ENCODE data around the gene EXOC3L1.

The EXOC3L1 gene

GRCh38 chr16:67216612-67217490 lies 26.9 kb upstream of the EXOC3L1 start:
- DNase-seq, result no peak

DNA sequence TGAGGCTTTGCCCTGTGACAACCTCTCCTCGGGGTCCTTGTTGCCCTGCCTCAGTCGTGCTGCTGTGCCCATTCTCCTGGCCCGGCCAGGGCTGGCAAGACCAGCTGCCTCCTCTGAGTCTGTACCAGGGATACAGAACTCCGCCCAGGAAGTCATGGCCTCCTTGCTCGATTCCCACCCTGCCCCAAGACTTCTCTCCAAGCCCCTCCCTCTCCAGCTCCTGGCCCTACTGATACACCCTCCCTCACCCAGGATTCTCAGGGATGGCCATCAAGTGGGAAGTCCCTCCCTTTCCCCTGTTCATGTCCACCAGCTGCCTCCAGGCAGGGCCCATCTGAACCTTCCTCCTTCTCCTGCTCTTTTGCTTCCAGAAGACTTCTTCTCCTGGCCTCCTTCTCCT lies 25.8 kb upstream of the EXOC3L1 start:
- no peak for DNase-seq

- DNase-seq, result no peak
Measured at GRCh38 chr16:67213197-67214019, 23.5 kb upstream of the EXOC3L1 start.

DNA sequence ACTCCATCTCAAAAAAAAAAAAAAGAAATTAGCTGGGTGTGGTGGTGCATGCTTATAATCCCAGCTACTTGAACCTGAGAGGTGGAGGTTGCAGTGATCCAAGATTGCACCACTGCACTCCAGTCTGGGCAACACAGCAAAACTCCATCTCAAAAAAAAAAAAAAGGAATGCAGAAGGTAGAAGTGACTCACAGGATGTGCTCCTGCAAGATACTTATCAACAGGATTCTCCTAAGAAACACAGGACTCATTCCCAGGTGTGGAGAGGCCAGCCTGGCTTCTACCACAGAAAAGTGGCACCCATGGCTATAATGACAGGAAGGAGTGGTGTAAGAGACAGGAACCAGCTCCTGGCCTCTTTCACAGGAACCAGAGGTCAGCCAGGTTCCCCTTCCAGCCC lies 22.8 kb upstream of the EXOC3L1 start:
- no peak for DNase-seq

DNA sequence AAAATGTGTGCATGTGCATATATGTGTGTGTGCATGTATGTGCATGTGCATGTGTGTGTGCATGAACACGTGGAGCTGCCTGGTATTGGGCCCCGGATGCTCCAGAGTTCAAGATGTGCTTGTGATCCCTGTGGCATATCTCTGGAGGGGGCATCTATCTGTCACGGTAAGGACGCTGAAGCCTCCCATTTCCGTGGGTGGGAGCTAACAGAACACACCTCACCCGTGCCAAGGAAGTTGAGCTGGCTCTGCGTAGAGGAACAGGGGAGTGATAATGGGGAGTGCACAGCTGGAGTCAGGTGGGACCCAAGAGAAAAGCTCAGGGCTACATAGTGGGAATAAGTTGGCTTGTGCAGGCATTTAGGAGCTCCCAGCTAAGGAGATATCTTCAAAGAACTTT lies 21.7 kb upstream of the EXOC3L1 start:
- no peak for DNase-seq

DNA sequence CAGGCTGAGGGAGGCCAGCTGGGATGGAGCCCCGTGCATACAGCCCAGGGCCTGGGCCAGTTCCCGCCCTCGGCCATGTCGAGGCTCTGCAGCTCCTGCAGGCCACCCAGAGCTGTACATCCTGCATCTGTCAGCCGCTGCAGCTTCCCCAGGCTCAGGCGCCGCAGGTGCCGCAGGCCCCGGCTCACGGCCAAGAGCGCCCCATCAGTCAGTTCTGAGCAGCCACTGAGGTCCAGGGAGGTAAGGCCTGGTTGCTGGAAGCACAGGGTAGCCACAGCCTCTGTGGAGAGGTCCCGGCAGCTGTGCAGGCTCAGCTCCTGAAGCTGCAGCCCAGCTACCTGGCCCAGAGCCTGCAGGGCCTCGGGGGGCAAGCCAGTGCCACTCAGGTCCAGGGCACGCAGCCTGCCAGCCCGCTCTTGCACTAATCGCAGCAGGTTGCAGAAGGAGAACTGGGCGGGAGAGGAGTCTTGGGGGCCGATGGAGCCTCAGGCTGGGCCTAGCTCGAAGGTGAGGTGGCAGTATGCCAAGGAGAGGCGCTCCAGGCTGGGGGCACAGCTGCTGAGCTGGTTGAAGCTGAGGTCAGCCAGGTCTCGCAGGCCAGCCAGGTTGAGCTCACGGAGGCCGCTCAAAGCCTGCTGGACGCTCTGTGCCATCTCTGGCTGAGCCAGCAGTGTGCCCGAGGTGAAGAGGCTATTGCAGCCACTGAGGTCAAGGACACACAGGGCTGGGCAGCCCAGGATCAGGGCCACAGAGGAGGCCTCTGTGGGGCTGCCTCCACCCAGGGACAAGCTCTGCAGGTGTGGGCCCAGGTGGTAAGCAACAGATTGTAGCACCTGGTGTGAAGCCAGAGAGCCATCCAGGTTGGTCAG lies 20.4 kb upstream of the EXOC3L1 start:
- DNase-seq, result no peak

- DNase-seq, result no peak
Measured at GRCh38 chr16:67209565-67209964, 19.6 kb upstream of the EXOC3L1 start.

- no peak for DNase-seq
Measured at GRCh38 chr16:67208154-67208896, 18.4 kb upstream of the EXOC3L1 start.

- no peak for DNase-seq
Measured at GRCh38 chr16:67207249-67208091, 17.5 kb upstream of the EXOC3L1 start.

DNA sequence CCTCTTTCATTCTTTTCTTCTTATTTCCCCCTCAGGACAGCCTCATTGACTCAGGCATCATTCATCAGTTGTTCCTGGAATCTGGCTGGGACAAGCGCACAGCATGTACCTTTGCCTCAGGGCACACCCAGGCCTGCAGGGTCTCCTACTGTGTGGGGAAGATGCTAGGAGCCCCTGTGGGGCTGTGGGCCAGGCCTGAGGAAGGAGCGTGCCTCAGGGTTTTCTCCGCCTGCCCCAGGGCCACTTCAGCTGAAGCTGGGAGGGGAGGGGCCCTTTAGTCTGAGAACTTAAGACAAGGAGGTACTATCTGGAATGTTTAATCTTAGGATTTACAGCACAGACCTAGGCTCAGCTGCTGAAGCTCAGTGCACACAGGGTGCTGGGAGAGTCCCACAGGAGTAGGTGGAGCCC lies 16.9 kb upstream of the EXOC3L1 start:
- DNase-seq, result no peak

DNA sequence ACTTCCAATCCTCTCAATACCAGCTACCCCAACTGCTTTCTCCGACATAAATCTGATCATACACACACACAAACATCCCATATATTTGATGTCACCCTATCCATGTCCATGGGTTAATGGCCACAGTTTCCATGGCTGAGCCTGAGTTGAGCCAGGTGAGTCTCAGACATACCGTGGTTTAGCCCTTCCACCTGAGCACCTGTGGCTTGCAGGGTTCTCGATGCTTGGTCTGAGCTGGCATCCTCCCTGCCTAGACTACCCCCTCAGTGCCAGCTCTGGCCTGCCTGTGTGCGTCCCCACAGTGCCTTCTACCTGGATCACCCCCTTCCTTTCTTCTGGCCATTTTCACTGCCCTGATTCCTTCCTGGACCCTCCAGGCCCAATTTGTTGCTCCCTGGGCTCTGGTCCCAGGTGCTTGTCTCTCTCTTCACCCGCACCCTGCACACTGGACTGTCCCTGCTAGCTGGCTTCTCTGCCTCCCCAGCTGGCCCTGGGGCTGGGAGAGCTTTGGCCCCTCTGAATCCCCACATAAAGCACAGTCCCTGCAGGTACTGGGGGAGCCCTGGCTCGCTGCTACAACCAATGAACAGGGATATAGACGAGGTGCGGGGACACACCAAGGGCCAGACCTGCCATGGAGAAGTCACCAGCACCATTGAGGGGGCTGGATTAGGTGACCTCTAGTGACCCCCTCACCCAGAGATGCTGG lies 16.3 kb upstream of the EXOC3L1 start:
- no peak for DNase-seq

DNA sequence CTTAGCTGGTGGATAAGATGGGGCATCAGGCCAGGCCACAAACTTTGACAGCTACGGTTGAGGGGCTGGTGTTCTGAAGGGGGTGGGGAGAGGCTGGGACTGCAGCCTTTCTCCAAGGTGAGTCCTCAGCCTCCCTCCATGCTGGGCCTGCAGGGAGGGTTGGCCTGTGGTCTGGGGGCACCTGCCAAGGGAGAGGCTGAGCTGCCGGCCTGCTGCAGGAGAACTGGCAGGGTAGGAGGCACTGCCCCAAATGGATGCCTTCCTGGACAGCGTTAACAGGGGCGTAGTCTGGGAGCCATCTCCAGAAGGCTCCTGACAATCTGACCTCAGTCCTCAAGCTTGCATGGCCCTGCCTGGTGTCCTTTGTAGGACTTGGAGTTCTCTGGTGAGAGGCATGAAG lies 14.1 kb upstream of the EXOC3L1 start:
- DNase-seq, result no peak

DNA sequence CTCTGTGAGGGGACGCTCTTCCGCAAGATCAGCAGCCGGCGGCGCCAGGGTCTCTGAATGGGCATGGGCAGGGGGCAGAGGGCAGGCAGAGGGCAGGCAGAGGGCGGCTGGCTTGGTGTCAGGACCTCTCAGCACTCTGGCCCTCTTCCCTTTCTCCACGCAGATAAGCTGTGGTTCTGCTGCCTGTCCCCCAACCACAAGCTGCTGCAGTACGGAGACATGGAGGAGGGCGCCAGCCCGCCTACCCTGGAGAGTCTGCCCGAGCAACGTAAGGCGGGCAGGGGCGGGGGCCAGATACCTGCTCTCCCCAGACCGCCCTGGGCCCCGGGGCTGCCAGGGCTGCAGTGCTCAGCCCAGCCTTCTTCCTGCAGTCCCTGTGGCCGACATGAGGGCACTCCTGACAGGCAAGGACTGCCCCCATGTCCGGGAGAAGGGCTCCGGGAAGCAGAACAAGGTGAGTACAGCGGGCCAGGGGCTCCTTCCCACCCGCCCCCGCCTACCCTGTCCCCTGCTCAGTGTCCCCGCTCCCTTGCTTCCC lies 13.1 kb upstream of the EXOC3L1 start:
- no peak for DNase-seq

DNA sequence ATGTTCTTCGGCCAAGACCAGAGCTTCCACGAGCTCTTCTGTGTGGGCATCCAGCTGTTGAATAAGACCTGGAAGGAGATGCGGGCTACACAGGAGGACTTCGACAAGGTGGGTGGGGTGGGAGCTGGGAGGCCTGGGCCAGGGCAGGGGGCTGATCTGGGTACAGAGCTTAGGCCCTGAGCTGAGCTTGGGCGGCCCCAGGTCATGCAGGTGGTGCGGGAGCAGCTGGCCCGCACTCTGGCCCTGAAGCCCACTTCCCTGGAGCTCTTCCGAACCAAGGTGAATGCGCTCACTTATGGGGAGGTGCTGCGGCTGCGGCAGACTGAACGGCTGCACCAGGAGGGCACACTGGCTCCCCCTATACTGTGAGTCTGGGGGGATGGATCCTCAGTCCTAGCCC lies 12.5 kb upstream of the EXOC3L1 start:
- DNase-seq, result no peak

DNA sequence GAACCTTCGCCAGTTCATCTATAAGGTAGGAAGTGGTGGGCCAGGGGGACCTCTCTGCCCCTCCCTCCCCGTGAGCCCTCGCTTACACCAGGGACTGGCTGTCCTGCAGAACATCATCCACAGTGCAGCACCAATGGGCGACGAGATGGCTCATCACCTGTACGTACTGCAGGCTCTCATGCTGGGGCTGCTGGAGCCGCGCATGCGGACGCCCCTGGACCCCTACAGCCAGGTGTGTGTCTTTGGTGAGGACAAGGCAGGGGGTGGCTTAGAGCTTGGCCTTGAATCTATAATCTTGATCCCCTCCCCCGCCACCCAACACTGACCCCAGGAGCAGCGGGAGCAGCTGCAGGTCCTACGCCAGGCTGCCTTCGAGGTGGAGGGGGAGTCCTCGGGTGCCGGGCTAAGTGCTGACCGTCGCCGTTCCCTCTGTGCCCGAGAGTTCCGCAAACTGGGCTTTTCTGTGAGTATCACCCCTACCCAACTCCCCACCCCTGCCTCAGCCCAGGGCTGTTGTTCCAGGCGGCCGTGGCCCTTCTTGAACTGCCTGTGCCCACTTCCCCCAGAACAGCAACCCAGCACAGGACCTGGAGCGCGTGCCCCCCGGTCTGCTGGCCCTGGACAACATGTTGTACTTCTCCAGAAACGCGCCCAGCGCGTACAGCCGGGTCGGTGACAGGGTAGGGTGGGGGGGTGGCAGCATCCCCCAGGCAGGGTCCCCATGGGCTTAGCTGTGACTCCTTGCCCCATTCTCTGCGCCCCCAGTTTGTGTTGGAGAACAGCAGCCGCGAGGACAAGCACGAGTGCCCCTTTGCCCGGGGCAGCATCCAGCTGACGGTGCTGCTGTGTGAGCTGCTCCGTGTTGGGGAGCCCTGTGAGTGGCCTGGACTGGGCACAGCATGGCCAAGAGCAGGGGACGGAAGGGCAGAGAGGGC lies 11.7 kb upstream of the EXOC3L1 start:
- no peak for DNase-seq

- DNase-seq, result no peak
Measured at GRCh38 chr16:67200491-67200890, 10.6 kb upstream of the EXOC3L1 start.

DNA sequence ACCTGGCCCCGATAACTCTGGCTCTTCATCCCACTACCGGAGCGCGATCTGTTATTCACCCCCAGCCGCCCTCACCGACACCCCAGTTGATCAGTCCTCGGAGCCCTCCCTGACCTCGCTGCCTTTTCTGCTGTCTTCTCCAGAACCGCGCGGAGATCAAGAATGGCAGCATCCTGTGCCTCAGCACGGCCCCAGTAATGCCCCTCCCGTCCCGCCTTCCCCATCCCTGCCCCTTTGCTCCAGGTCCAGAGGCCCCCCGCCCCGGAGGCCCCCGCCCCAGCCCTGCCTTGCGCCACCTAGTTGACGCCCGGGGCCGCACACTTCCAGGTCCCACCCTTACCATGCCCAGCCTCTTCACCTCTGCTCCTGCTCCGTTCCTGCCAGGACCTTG lies 9.9 kb upstream of the EXOC3L1 start:
- no peak for DNase-seq

- DNase-seq, result peak; percentile 24
Measured at GRCh38 chr16:67199011-67199807, 9.3 kb upstream of the EXOC3L1 start, which contains the start of gene ELMO3. ELMO3 (plus strand) TSS chr16:67199131; CDS start chr16:67199327, 196 bp downstream.

Data from NCI-H1436 (cell line).